Measurements from ENCODE around the gene CHTF8. TPM values are rescaled to one million over a fixed set of nuclear protein-coding genes. Genes with fewer than 3 reads are reported as not detected.

The CHTF8 gene
- total and polyA plus RNA-seq, 10 of the 15 experiments (the other 5 are each of a cell fraction or from before 2014, with no cell fraction given): 18.5 to 159 (median 102) TPM

DNA sequence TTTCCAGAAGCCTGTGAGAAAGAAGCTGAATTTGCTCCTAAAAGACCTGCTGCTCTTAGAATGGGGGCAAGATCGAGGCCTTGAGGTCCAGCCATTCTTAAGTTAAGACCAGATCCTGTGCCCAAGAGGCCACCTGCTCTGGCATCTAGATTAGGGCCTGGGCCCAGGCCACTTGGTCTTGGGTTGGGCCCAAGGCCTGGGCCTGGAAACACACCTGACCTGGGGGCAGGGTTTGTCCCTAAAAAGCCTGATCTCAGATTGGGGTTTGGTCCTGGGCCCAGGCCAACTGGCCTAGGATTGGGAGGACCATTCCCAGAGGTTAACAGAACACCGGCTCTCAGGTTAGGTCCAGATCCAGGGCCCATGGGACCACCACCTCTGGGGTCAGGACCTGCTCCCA, 12.9 kb downstream of the CHTF8 start:
- CTCF ChIA-PET: interaction anchor here (1.3 kb wide), 1 partner anchor 160 kb away, joined by 3 read pairs; no protein-coding TSS in a partner anchor
- DNase-seq (ENCODE audit: low read depth, low spot score) (no peak), ATAC-seq (no peak), FAIRE-seq (no peak)
- H3K27me3 ChIP-seq (replicated peaks in 1 of 2; ENCODE audit: control insufficient read depth in 2 of 2, insufficient read depth in 2 of 2, low read length in 1 of 2): no peaks in the 10 kb centered on the region
- H2AFZ ChIP-seq (ENCODE audit: control insufficient read depth, low read depth, low read length): no peak overlapping the region
- no peaks in the 10 kb centered on the region for H3K4me1 ChIP-seq (ENCODE audit: control insufficient read depth, insufficient read depth, low read length)
- no peak overlapping the region for H3K9ac ChIP-seq (ENCODE audit: control insufficient read depth, insufficient read depth, low read length)
- in situ Hi-C loops (cut with MboI) (no loop called here), intact Hi-C loops (cut with micrococcal nuclease; ENCODE audit: unreplicated experiment) (no loop called here)
- H3K36me3 ChIP-seq (ENCODE audit: control insufficient read depth in 2 of 2, insufficient read depth in 2 of 2, low read length in 1 of 2): peaks cover 19 to 20% of the 10 kb centered on the region in 2 experiments
- WGBS (ENCODE audit: insufficient coverage, insufficient replicate concordance, low lambda C conversion rate, missing lambda C conversion rate): 100% methylated on average over 2 of the region's 2 CpGs
- H3K79me2 ChIP-seq (ENCODE audit: control insufficient read depth, insufficient read depth, low read length): peaks cover 2% of the 10 kb centered on the region
- no peak overlapping the region for H3K27ac ChIP-seq (ENCODE audit: control insufficient read depth, insufficient read depth)
- H3K4me3 ChIP-seq: no peak overlapping the region
- POLR2A ChIA-PET: no interaction called here
- RAD21 ChIA-PET (ENCODE audit: unreplicated experiment): interaction anchor here (1.3 kb wide), 1 partner anchor 272 kb away, joined by 4 read pairs; no protein-coding TSS in a partner anchor
- BruUV-seq (replicated peaks): no TSS peak
- no peaks in the 10 kb centered on the region for H4K20me1 ChIP-seq (ENCODE audit: control insufficient read depth, insufficient read depth)
- H3K9me3 ChIP-seq (replicated peaks; ENCODE audit: control insufficient read depth, insufficient read depth, low read length): no peaks in the 10 kb centered on the region
- H3K4me2 ChIP-seq (ENCODE audit: control insufficient read depth, insufficient read depth): no peak overlapping the region
- SMC1A ChIA-PET (ENCODE audit: uncharacterized antibody, unreplicated experiment): no interaction called here
- TF ChIP-seq ZBED1 (IDR thresholded peaks at IDR 0.05; ENCODE audit: borderline replicate concordance) (no peak), CBX5 (IDR thresholded peaks at IDR 0.05; ENCODE audit: low read depth) (no peak), DPF2 (IDR thresholded peaks at IDR 0.05) (no peak), RAD51 (IDR thresholded peaks at IDR 0.05) (no peak), POU2F2 (IDR thresholded peaks at IDR 0.05; ENCODE audit: borderline replicate concordance, low read depth, low read length) (no peak), CHD2 (IDR thresholded peaks at IDR 0.05; ENCODE audit: borderline replicate concordance, low read depth, low read length) (no peak), SIX5 (IDR thresholded peaks at IDR 0.05; ENCODE audit: low read depth, low read length, severe bottlenecking) (no peak), WRNIP1 (IDR thresholded peaks at IDR 0.05; ENCODE audit: borderline replicate concordance, low read depth, low read length) (no peak), ZBTB11 (CRISPR knock-in tag; IDR thresholded peaks at IDR 0.05) (no peak), HDAC6 (IDR thresholded peaks at IDR 0.05; ENCODE audit: unreplicated experiment) (no peak), POLR2AphosphoS2 (IDR thresholded peaks at IDR 0.05; ENCODE audit: low read depth, low read length) (no peak), MEF2B (IDR thresholded peaks at IDR 0.05; ENCODE audit: partially characterized antibody, poor library complexity, severe bottlenecking) (no peak)
- TF ChIP-seq, protein P1, sequence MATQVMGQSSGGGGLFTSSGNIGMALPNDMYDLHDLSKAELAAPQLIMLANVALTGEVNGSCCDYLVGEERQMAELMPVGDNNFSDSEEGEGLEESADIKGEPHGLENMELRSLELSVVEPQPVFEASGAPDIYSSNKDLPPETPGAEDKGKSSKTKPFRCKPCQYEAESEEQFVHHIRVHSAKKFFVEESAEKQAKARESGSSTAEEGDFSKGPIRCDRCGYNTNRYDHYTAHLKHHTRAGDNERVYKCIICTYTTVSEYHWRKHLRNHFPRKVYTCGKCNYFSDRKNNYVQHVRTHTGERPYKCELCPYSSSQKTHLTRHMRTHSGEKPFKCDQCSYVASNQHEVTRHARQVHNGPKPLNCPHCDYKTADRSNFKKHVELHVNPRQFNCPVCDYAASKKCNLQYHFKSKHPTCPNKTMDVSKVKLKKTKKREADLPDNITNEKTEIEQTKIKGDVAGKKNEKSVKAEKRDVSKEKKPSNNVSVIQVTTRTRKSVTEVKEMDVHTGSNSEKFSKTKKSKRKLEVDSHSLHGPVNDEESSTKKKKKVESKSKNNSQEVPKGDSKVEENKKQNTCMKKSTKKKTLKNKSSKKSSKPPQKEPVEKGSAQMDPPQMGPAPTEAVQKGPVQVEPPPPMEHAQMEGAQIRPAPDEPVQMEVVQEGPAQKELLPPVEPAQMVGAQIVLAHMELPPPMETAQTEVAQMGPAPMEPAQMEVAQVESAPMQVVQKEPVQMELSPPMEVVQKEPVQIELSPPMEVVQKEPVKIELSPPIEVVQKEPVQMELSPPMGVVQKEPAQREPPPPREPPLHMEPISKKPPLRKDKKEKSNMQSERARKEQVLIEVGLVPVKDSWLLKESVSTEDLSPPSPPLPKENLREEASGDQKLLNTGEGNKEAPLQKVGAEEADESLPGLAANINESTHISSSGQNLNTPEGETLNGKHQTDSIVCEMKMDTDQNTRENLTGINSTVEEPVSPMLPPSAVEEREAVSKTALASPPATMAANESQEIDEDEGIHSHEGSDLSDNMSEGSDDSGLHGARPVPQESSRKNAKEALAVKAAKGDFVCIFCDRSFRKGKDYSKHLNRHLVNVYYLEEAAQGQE (IDR thresholded peaks at IDR 0.05; ENCODE audit: low read depth, low read length): no peak
- TF ChIP-seq, protein P2, sequence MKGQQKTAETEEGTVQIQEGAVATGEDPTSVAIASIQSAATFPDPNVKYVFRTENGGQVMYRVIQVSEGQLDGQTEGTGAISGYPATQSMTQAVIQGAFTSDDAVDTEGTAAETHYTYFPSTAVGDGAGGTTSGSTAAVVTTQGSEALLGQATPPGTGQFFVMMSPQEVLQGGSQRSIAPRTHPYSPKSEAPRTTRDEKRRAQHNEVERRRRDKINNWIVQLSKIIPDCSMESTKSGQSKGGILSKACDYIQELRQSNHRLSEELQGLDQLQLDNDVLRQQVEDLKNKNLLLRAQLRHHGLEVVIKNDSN (IDR thresholded peaks at IDR 0.05; ENCODE audit: borderline replicate concordance, extremely low read length, insufficient read depth, low read depth, low read length): no peak
- TF ChIP-seq, protein P3, sequence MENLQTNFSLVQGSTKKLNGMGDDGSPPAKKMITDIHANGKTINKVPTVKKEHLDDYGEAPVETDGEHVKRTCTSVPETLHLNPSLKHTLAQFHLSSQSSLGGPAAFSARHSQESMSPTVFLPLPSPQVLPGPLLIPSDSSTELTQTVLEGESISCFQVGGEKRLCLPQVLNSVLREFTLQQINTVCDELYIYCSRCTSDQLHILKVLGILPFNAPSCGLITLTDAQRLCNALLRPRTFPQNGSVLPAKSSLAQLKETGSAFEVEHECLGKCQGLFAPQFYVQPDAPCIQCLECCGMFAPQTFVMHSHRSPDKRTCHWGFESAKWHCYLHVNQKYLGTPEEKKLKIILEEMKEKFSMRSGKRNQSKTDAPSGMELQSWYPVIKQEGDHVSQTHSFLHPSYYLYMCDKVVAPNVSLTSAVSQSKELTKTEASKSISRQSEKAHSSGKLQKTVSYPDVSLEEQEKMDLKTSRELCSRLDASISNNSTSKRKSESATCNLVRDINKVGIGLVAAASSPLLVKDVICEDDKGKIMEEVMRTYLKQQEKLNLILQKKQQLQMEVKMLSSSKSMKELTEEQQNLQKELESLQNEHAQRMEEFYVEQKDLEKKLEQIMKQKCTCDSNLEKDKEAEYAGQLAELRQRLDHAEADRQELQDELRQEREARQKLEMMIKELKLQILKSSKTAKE (IDR thresholded peaks at IDR 0.05; ENCODE audit: low read depth, poor library complexity, severe bottlenecking): no peak

Data from GM12878 (cell line).